HCT116 (cell line): ENCODE measurements around the gene SERINC5. TPM values are rescaled to one million over a fixed set of nuclear protein-coding genes. Genes with fewer than 3 reads are reported as not detected.
"Not testable (repeated sequence)": the region's sequence is repeated elsewhere in the genome, so short reads cannot be mapped to it uniquely, and the experiment has no call there.

Experiments used
- ATAC-seq: fragments of 200-7000 bp; cut with Tn5 transposase; 2 replicates; pipeline ENCODE4 v1.9.1; 2020; ENCODE audit warnings: mild to moderate bottlenecking, moderate library complexity
- BruUV-seq: library from RNA; stranded (reverse); fragments of 400-500 nt; replicated peaks from 2 replicates; lab custom pipeline; 2021; lab: Mats Ljungman, UMichigan
- CTCF ChIA-PET: fragments of 300-600 bp; sonication (Branson Sonifier 250); formaldehyde crosslinking; loops from one replicate; lab custom pipeline; 2021; ENCODE audit warnings: antibody characterized with exemption; lab: Charles Lee
- POLR2A ChIA-PET: fragments of 300-600, 350-600 bp; sonication (Branson Sonifier 250); formaldehyde crosslinking; loops from one replicate; lab custom pipeline; 2021; ENCODE audit warnings: antibody characterized with exemption; lab: Charles Lee
- RAD21 ChIA-PET, 2 experiments: fragments of 300-600 bp; sonication (Branson Sonifier 250); formaldehyde crosslinking; loops; one replicate each; lab custom pipeline; 2023; ENCODE audit warnings: low total read pairs in 2 of 2; ENCODE audit not compliant: uncharacterized antibody in 2 of 2, unreplicated experiment in 2 of 2, low non-redundant PET in 1 of 2; lab: Charles Lee
- DNase-seq: peaks from one replicate; pipeline ENCODE4 v3.0.0-alpha.2; 2010; ENCODE audit warnings: low read depth, low spot score
- H2AFZ ChIP-seq: fragments of 200-600 bp; shearing (Covaris generic), sonication (generic); 2 replicates; pipeline ENCODE4 v1.6.1; 2017; ENCODE audit warnings: low read depth, mixed run types, mixed read lengths, antibody characterized with exemption, low read length; ENCODE audit not compliant: poor library complexity, severe bottlenecking
- H3K27ac ChIP-seq: 2 replicates; pipeline ENCODE4 v1.5.1; 2012; ENCODE audit warnings: low read depth, low read length
- H3K27me3 ChIP-seq: fragments of 200-600 bp; sonication (generic); 2 replicates; pipeline ENCODE4 v1.6.1; 2016; ENCODE audit warnings: mixed run types, low read length, mixed read lengths; ENCODE audit not compliant: insufficient read depth
- H3K36me3 ChIP-seq, 2 experiments: fragments of 200-500 bp in 1 of 2; fragments of 200-600 bp in 1 of 2; sonication (Bioruptor generic) in 1 of 2; sonication (generic) in 1 of 2; 2 replicates each; pipeline versions ENCODE4 v1.5.1 to v1.6.1; 2014 to 2016; ENCODE audit warnings: low read length in 2 of 2, inconsistent platforms in 1 of 2, mixed read lengths in 1 of 2, mixed run types in 1 of 2; ENCODE audit not compliant: insufficient read depth in 2 of 2, control insufficient read depth in 1 of 2
- H3K4me1 ChIP-seq, 2 experiments: fragments of 200-600 bp in 1 of 2; sonication (generic) in 1 of 2; 2 replicates each; pipeline versions ENCODE4 v1.5.1 to v1.6.1; 2012 to 2017; ENCODE audit warnings: low read length in 2 of 2, inconsistent platforms in 1 of 2, mild to moderate bottlenecking in 1 of 2, mixed read lengths in 1 of 2, mixed run types in 1 of 2, moderate library complexity in 1 of 2; ENCODE audit not compliant: insufficient read depth in 2 of 2, control insufficient read depth in 1 of 2
- H3K4me2 ChIP-seq: fragments of 200-600 bp; sonication (generic); 2 replicates; pipeline ENCODE4 v1.6.1; 2017; ENCODE audit warnings: mixed run types, low read length, mixed read lengths
- H3K4me3 ChIP-seq, 2 experiments: fragments of 200-600 bp in 1 of 2; sonication (generic) in 1 of 2; replicated peaks in 1 of 2; 2 replicates each; pipeline ENCODE4 v1.5.1; 2011 to 2016; ENCODE audit warnings: low read length in 2 of 2, control low read depth in 1 of 2, low read depth in 1 of 2, mild to moderate bottlenecking in 1 of 2, mixed read lengths in 1 of 2, mixed run types in 1 of 2
- H3K79me2 ChIP-seq: fragments of 200-600 bp; sonication (generic); 2 replicates; pipeline ENCODE4 v1.6.1; 2017; ENCODE audit warnings: mild to moderate bottlenecking, mixed run types, low read length, moderate library complexity, mixed read lengths; ENCODE audit not compliant: insufficient read depth
- H3K9ac ChIP-seq: fragments of 200-600 bp; sonication (generic); 2 replicates; pipeline ENCODE4 v1.6.1; 2016; ENCODE audit warnings: low read length, mixed read lengths
- H3K9me2 ChIP-seq: fragments of 200-600 bp; sonication (generic), shearing (Covaris generic); 2 replicates; pipeline ENCODE4 v1.6.1; 2017; ENCODE audit warnings: mixed run types, mild to moderate bottlenecking, moderate library complexity; ENCODE audit not compliant: insufficient read depth
- H3K9me3 ChIP-seq, 2 experiments: fragments of 200-500 bp in 1 of 2; fragments of 200-600 bp in 1 of 2; sonication (Bioruptor generic) in 1 of 2; sonication (generic) in 1 of 2; 2 replicates each; pipeline ENCODE4 v1.6.1; 2014 to 2017; ENCODE audit warnings: low read length in 2 of 2, mixed read lengths in 2 of 2, inconsistent platforms in 1 of 2, low read depth in 1 of 2, mild to moderate bottlenecking in 1 of 2, mixed run types in 1 of 2, moderate library complexity in 1 of 2; ENCODE audit not compliant: control insufficient read depth in 1 of 2, insufficient read depth in 1 of 2
- H4K20me1 ChIP-seq: fragments of 200-600 bp; sonication (generic), shearing (Covaris generic); 2 replicates; pipeline ENCODE4 v1.6.1; 2017; ENCODE audit warnings: mixed run types, mild to moderate bottlenecking, moderate library complexity; ENCODE audit not compliant: insufficient read depth
- CBX3 ChIP-seq: IDR thresholded peaks from 2 replicates; pipeline ENCODE4 v1.6.1; 2012; ENCODE audit warnings: low read depth
- EGR1 ChIP-seq: IDR thresholded peaks from 2 replicates; pipeline ENCODE4 v1.6.1; 2012; ENCODE audit warnings: low read depth
- ELF1 ChIP-seq: IDR thresholded peaks from 2 replicates; pipeline ENCODE4 v1.6.1; 2012; ENCODE audit warnings: low read depth, borderline replicate concordance
- EZH2 ChIP-seq: fragments of 200-600 bp; sonication (generic); IDR thresholded peaks from 2 replicates; pipeline ENCODE4 v1.6.1; 2017; ENCODE audit warnings: antibody characterized with exemption, mixed run types
- EZH2phosphoT487 ChIP-seq: fragments of 200-600 bp; IDR thresholded peaks from 2 replicates; pipeline ENCODE4 v1.6.1; 2018; ENCODE audit warnings: antibody characterized with exemption, borderline replicate concordance
- JUND ChIP-seq: IDR thresholded peaks from 2 replicates; pipeline ENCODE4 v1.6.1; 2012
- POLR2A ChIP-seq: IDR thresholded peaks from 2 replicates; pipeline ENCODE4 v1.7.0; 2011; ENCODE audit warnings: borderline replicate concordance; ENCODE audit not compliant: insufficient read depth, insufficient read length; ENCODE audit errors: extremely low read depth
- POLR2AphosphoS5 ChIP-seq: IDR thresholded peaks from 2 replicates; pipeline ENCODE4 v1.6.1; 2011; ENCODE audit warnings: mild to moderate bottlenecking, low read depth, low read length, moderate library complexity
- RAD21 ChIP-seq: IDR thresholded peaks from 2 replicates; pipeline ENCODE4 v1.6.1; 2012; ENCODE audit warnings: low read depth, mild to moderate bottlenecking
- SIN3A ChIP-seq: IDR thresholded peaks from 2 replicates; pipeline ENCODE4 v1.6.1; 2012; ENCODE audit warnings: low read depth
- SRF ChIP-seq: IDR thresholded peaks from 2 replicates; pipeline ENCODE4 v1.6.1; 2012; ENCODE audit warnings: low read depth
- TCF7L2 ChIP-seq: IDR thresholded peaks from 2 replicates; pipeline ENCODE4 v1.7.0; 2011; ENCODE audit warnings: borderline replicate concordance, inconsistent platforms; ENCODE audit not compliant: insufficient read depth, insufficient read length; ENCODE audit errors: extremely low read depth
- ZNF274 ChIP-seq: fragments of 200-500 bp; sonication (Bioruptor generic); IDR thresholded peaks from 2 replicates; pipeline ENCODE4 v1.6.1; 2014; ENCODE audit warnings: mild to moderate bottlenecking, low read depth, low read length, inconsistent platforms
- intact Hi-C: fragments of 100-400 bp; cut with micrococcal nuclease; formaldehyde crosslinking; loops from 2 replicates; pipeline ENCODE4 v1.10.0; 2022
- total RNA-seq: library from RNA; stranded (reverse); gene quantifications from one replicate; pipeline ENCODE4 v1.2.1, GENCODE V29; 2021; ENCODE audit not compliant: unreplicated experiment

SERINC5 gene
- total RNA-seq, 1 experiment from 2014 or later = 39.3 TPM

DNA sequence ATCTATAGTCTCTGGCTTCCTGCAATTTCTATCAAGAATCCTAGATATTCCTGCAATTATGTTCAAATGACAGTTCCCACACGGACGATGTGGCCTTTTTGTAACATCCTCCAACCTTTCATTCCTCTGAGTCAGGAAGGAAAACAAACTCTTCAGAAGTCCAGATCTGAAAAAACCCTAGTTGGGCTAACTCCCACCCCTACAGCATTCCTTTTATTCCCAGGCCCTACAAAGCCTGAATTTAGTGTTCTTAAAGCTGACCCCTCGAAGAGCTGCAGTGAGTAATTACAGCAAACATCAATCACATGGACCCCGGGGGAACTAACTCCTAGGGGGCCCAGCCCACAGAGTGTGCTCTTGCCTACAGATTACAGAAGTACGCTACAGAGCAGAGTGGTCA is 99.7 kb downstream of the SERINC5 start (continued):
- no peak for TF ChIP-seq SIN3A
- TF ChIP-seq POLR2A = no peak
- TF ChIP-seq JUND = no peak
- TF ChIP-seq CBX3 = no peak
- TF ChIP-seq TCF7L2 = no peak
- TF ChIP-seq ZNF274 = no peak
- TF ChIP-seq EZH2phosphoT487 = no peak
- no peak for TF ChIP-seq SRF
- no peak for TF ChIP-seq EZH2
- TF ChIP-seq EGR1 = no peak
- TF ChIP-seq POLR2AphosphoS5 = no peak

DNA sequence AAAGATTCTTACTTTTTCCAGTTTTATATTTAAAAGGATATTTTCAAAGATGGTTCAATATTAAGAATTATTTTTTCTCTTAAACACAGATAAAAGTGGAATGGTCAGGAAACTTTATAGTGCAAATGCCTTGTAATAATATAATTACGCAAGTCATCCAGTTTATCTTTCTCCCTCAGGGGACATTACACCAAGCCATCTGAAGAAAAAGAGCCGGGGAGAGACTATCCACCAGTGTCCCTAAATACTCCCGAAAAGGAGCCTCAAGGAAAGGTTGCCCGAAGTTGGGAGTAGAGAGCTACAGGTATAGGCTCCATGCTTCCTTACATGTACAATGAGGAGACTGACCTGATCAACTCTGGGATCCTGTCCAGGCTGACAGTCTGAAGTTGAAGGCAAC is 101.1 kb downstream of the SERINC5 start:
- H3K4me1 ChIP-seq = no peaks in the 10 kb centered on the region
- CTCF ChIA-PET = no interaction called here
- intact Hi-C loops = no loop called here
- H3K9ac ChIP-seq = no peak overlapping the region
- DNase-seq = no peak
- POLR2A ChIA-PET = no interaction called here
- no peak overlapping the region for H2AFZ ChIP-seq
- H3K4me2 ChIP-seq = no peak overlapping the region
- H3K79me2 ChIP-seq = no peaks in the 10 kb centered on the region
- no peak for ATAC-seq
- no peaks in the 10 kb centered on the region for H3K9me3 ChIP-seq
- H3K9me2 ChIP-seq = no peaks in the 10 kb centered on the region
- no peaks in the 10 kb centered on the region for H3K27me3 ChIP-seq
- BruUV-seq = no TSS peak
- H4K20me1 ChIP-seq = no peaks in the 10 kb centered on the region
- no peak overlapping the region for H3K27ac ChIP-seq
- H3K4me3 ChIP-seq = no peak overlapping the region
- TF ChIP-seq RAD21 (no peak), ELF1 (no peak), EGR1 (no peak)
- RAD21 ChIA-PET = no interaction called here
- 0 out of 4 replicates have a peak, but pooled peaks cover 0 to 2% of the 10 kb centered on the region in 2 experiments for H3K36me3 ChIP-seq

DNA sequence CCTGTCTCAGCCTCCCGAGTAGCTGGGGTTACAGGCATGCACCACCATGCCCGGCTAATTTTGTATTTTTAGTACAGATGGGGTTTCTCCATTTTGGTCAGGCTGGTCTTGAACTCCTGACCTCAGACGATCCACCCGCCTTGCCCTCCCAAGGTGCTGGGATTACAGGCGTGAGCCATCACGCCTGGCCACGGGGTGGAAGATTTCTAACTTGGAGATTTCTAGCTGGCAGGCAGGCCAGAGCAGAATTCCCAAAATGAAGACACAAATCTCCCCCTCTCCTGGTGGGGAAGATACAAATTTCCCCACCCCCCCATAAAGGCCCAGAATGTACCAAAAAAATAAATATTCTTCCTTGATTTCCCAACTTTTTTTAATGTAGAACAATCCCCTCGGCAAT is 101.6 kb downstream of the SERINC5 start:
- H3K79me2 ChIP-seq, RAD21 ChIA-PET, H2AFZ ChIP-seq, CTCF ChIA-PET, BruUV-seq, DNase-seq, POLR2A ChIA-PET, H3K9me3 ChIP-seq, H3K9me2 ChIP-seq, H3K27ac ChIP-seq, H3K27me3 ChIP-seq, ATAC-seq, H3K36me3 ChIP-seq, H3K4me1 ChIP-seq, intact Hi-C loops, H3K9ac ChIP-seq, H3K4me2 ChIP-seq, H3K4me3 ChIP-seq, H4K20me1 ChIP-seq: not testable (repeated sequence)
